Central memory CD8-positive, alpha-beta T cell (primary cell): ENCODE measurements around the gene CAMTA1.

Experiments used
- ATAC-seq: fragments of 150-1000 bp; cut with Tn5 transposase; replicated peaks from 2 replicates; pipeline ENCODE4 v1.10.0; 2022; ENCODE audit warnings: mild to moderate bottlenecking, moderate FRiP score, moderate number of reproducible peaks; ENCODE audit not compliant: poor library complexity, severe bottlenecking; ENCODE audit errors: extremely low read depth
- DNase-seq, 2 donors: peaks; one replicate each; pipeline ENCODE4 v3.0.0; 2021; ENCODE audit warnings: low spot score in 2 of 2
- H3K27ac Mint-ChIP-seq: one replicate; pipeline ENCODE4 v1.8.0; 2022; ENCODE audit warnings: low read depth, mild to moderate bottlenecking, moderate library complexity, mixed read lengths
- H3K27me3 Mint-ChIP-seq: one replicate; pipeline ENCODE4 v1.8.0; 2022; ENCODE audit warnings: mixed read lengths
- H3K36me3 Mint-ChIP-seq: one replicate; pipeline ENCODE4 v1.8.0; 2022; ENCODE audit warnings: mild to moderate bottlenecking, moderate library complexity, mixed read lengths; ENCODE audit not compliant: insufficient read depth
- H3K4me1 Mint-ChIP-seq: one replicate; pipeline ENCODE4 v1.8.0; 2022; ENCODE audit warnings: mixed read lengths
- H3K4me3 Mint-ChIP-seq: one replicate; pipeline ENCODE4 v1.8.0; 2022; ENCODE audit warnings: mild to moderate bottlenecking, moderate library complexity, mixed read lengths
- H3K9me3 Mint-ChIP-seq: one replicate; pipeline ENCODE4 v1.8.0; 2022; ENCODE audit warnings: mixed read lengths

The CAMTA1 gene

DNA sequence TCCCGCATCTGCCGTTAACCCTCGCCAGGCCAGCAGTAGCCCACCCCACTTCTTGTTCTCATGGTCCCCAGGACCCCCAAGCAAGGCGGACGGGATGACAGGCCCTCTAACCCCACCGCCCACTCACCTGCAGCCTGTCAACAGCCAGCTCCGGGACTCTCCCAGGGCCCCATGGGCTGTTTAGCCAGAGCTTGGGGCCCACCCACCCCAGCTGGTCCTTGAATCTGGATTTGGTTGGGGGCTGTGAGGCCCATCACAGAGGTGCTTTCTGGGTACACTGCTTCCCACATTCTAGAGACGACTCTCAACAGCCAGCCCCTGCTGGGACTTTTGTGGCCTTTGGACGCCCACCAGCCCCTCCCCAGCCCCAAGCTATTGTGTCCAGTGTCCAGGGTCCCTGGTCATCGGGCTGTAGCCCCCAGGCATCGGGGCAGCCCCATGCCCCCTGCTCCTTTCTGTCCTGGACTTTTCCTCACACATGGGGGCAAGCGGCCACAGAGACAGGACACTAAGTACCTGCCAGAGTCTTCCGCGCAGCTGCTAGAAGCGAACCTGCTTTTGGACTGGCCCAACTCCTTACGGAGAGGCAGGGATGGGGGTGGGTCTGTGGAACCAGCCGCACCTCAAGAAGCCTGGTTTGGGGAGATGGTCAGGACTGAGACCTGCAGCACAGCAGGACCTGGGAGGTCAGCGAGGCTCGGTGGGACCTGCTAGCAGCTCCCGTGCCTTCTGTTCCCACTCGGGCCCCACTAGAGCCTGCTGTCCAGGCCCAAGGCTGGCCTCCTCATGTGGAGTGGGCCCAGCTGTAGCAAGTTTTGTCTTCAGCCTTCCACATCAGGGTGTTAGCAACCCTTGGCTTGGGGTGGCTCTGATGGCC, 777.7 kb downstream of the CAMTA1 start:
- no peak overlapping the region for H3K4me3 Mint-ChIP-seq
- ATAC-seq (no peak), DNase-seq (no peak)
- H3K36me3 Mint-ChIP-seq: no peaks in the 10 kb centered on the region
- no peak overlapping the region for H3K27ac Mint-ChIP-seq
- H3K4me1 Mint-ChIP-seq: no peaks in the 10 kb centered on the region
- no peaks in the 10 kb centered on the region for H3K9me3 Mint-ChIP-seq
- H3K27me3 Mint-ChIP-seq: peaks cover 15% of the 10 kb centered on the region

DNA sequence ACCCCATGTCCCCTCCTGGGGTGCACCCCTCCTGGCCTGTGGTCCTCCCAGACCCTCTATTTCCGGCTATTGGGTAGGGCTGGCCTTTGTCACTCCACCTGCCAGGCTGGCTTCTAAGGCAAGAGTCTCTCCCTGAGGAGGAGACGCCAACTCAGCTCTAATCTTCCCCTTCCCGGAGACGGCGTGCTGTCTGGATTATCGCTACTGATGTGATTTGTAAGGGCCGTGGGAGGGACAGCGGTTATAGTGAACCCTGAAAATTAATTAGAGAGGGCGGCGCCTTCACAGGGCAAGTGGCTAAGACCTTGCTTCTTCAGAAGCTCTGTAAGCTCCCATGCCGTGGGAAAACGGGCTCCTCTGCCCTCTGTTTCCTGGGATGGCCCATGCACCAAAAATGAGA, 778.9 kb downstream of the CAMTA1 start:
- Mint-ChIP-seq H3K27me3 (peaks cover 15% of the 10 kb centered on the region), H3K36me3 (no peaks in the 10 kb centered on the region), H3K9me3 (no peaks in the 10 kb centered on the region), H3K4me3 (no peak overlapping the region), H3K4me1 (no peaks in the 10 kb centered on the region), H3K27ac (no peak overlapping the region)
- no peak for ATAC-seq
- DNase-seq: no peak

DNA sequence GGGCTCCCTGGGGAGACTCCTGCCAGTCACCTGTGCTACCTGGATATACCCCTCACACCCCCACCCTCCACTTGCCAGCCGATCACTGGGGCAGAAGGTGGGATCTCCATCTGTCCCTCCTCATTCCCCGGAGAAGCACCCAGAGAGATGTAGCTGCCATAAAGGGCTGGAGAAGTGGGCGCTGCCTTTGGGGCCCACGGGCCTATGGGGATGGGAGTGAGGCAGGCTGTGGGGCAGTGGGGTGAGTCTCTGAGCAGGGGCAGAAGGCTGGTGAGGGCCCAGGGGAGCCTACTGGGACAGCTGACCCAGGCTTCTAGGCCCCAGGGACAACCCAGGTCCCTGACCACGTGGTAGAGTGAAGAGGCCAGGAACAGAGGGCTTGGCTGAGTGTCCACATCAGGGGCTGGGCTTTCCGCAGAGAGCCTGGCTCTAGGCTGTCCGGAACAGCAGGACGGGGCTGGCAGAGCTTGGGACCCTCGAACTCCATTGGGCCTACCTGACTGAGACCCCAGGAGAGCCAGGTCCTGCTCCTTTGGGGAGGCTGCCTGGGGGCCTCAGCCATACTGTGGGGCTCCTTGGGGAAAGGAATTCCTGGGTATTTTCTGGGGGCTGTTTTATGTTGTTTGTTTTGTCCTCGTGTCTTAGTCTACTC, 780.0 kb downstream of the CAMTA1 start:
- Mint-ChIP-seq H3K27ac (no peak overlapping the region), H3K9me3 (no peaks in the 10 kb centered on the region), H3K27me3 (peaks cover 9% of the 10 kb centered on the region), H3K4me1 (no peaks in the 10 kb centered on the region), H3K4me3 (no peak overlapping the region), H3K36me3 (no peaks in the 10 kb centered on the region)
- no peak for DNase-seq
- ATAC-seq: no peak

DNA sequence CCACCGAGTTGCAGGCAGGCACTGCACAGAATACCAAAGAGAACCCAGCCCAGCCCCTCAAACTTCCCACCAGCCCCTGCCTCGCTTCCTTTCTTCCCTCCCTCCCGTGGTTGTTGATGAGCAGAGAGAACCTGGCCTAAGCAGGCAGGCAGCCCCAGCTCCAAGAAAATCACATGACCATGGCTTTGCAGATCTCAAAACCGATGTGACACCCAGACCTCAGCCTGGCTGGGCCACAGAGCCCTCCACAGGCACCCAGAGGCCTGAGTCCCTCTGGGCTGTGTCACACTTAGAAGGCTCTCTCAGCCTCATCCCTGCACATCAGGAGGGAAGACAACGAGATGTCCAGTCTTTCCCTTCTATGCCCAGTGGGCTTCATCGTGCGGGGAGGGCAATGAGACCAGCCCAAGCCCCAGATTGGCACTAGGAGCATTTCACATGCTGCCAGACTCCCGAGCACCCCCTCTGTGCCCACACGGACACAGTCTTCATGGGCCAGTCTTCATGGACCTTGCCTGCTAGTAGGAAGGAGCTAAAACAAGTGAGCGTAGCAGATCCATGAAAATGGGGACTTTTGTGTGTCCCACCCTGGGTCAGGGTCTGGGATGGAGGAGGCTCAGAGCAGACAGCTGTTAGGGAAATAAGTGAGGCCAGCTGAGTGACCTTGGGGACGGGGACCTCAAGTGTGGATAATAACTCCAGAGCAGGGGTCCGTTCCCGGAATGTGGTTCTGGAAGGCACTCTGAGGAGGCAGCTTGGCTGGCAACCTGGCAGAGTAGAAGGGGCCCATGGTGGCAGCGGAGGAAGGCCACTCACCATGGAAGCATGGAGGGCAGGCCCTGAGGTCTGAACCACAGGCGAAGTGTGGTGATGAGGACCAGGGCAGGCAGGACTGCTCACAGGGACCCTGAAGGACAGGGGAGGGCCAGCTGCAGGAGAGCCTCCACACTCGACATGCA, 781.4 kb downstream of the CAMTA1 start:
- H3K9me3 Mint-ChIP-seq: no peaks in the 10 kb centered on the region
- no peaks in the 10 kb centered on the region for H3K36me3 Mint-ChIP-seq
- H3K4me1 Mint-ChIP-seq: no peaks in the 10 kb centered on the region
- ATAC-seq (no peak), DNase-seq (no peak)
- H3K4me3 Mint-ChIP-seq: no peak overlapping the region
- H3K27ac Mint-ChIP-seq: no peak overlapping the region
- H3K27me3 Mint-ChIP-seq: no peaks in the 10 kb centered on the region

DNA sequence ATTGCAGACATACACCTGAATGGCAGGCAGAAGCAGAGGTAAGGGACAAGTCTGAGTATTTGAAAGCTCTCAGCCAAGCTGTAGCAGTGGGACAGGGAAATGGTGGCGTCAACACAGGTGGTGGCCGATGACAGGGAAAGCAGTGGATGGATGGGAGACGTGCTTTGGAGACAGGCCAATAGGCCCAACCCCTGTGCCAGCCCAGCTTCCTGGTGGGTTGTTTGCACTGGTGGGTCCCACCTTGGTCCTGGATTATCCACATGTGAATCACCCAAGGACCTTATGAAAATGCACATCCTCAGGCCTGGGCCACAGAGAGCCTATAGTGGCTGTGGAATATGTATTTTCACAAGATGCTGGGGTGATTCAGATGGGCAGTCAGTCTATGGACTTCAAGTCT, 782.1 kb downstream of the CAMTA1 start:
- DNase-seq: no peak

DNA sequence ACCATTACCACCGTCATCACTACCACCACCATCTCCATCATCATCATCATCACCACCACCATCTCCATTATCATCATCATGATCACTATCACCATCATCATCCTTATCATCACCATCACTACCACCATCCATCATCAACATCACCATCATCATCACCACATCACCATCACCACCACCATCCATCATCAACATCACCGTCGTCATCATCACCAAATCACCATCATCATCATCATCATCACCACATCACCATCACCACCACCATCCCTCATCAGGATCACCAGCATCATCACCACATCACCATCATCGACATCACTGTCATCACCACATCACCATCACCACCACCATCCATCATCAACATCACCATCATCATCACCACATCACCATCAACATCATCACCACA, 782.8 kb downstream of the CAMTA1 start:
- Mint-ChIP-seq H3K9me3 (no peaks in the 10 kb centered on the region), H3K36me3 (no peaks in the 10 kb centered on the region), H3K27ac (no peak overlapping the region), H3K27me3 (no peaks in the 10 kb centered on the region), H3K4me3 (no peak overlapping the region), H3K4me1 (no peaks in the 10 kb centered on the region)
- DNase-seq (no peak), ATAC-seq (no peak)

More for the DNA sequence above, 782.1 kb downstream of the CAMTA1 start:
- no peak for ATAC-seq
- Mint-ChIP-seq H3K27ac (no peak overlapping the region), H3K27me3 (no peaks in the 10 kb centered on the region), H3K9me3 (no peaks in the 10 kb centered on the region), H3K36me3 (no peaks in the 10 kb centered on the region), H3K4me1 (no peaks in the 10 kb centered on the region), H3K4me3 (no peak overlapping the region)

DNA sequence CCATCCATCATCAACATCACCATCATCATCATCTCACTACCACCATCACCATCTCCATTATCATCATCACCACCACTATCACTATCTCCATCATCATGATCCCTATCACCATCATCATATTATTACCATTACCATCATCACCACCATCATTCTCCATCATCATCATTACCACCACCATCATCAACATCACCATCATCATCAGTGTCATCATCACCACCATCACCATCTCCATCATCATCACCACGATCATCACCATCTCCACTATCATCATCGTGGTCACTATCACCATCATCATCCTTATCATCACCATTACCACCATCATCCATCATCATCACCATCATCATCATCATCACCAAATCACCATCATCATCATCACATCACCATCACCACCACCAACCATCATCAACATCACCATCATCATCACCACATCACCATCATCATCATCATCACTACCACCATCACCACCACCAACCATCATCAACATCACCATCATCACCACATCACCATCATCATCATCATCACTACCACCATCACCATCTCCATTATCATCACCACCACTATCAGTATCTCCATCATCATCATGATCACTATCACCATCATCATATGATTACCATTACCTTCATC, 783.8 kb downstream of the CAMTA1 start:
- no peaks in the 10 kb centered on the region for H3K9me3 Mint-ChIP-seq
- no peaks in the 10 kb centered on the region for H3K4me1 Mint-ChIP-seq
- DNase-seq (no peak), ATAC-seq (no peak)
- no peaks in the 10 kb centered on the region for H3K27me3 Mint-ChIP-seq
- H3K27ac Mint-ChIP-seq: no peak overlapping the region
- H3K36me3 Mint-ChIP-seq: no peaks in the 10 kb centered on the region
- no peak overlapping the region for H3K4me3 Mint-ChIP-seq

DNA sequence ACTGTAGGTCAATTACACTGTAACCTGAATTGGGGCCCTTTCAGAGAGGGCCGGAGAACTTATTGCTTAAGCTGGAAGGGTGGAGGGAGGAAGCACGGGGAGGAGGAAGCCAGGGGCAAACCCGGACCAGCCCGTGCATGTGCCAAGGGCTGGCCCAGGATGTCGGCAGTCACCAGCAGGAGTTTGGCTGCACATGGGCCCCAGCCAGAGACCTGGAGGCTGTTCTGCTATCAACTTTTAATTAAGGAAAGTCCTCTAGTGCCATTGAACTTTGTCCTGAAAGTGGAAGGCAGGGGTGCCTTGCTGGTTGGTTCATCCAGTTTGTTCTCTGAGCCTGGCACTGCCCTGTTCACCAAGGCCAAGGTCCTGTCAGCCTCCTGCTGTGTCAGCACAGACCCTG, 785.1 kb downstream of the CAMTA1 start:
- ATAC-seq (no peak), DNase-seq (no peak)
- peaks cover 6% of the 10 kb centered on the region for H3K27me3 Mint-ChIP-seq
- H3K4me1 Mint-ChIP-seq: no peaks in the 10 kb centered on the region
- no peaks in the 10 kb centered on the region for H3K36me3 Mint-ChIP-seq
- H3K27ac Mint-ChIP-seq: no peak overlapping the region
- no peaks in the 10 kb centered on the region for H3K9me3 Mint-ChIP-seq
- no peak overlapping the region for H3K4me3 Mint-ChIP-seq

DNA sequence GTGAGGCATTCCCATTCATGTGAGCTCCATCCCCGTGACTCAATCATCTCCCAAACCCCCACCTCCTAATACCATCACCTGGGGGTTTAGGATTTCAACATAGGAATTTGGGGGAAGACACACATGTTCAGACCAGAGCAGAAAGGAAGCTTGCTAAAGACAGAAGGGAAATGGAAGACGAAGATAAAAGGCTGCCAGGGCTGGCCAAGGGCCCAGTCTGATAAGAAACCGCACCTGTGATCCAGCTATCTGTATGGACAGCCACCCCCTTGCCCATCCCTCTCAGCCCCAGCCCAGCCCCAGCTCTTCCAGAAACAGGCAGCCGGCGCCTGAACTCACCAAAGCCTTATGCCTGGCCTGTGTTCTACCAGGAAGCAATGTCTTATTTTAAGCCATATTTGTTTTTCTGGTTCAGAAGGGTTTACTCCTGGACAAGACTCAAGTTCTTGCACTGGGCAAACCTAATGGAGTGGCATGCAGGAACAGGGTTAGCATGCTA, 787.4 kb downstream of the CAMTA1 start:
- ATAC-seq (no peak), DNase-seq (no peak)
- Mint-ChIP-seq H3K27me3 (peaks cover 23% of the 10 kb centered on the region), H3K9me3 (no peaks in the 10 kb centered on the region), H3K4me1 (no peaks in the 10 kb centered on the region), H3K27ac (no peak overlapping the region), H3K36me3 (no peaks in the 10 kb centered on the region), H3K4me3 (no peak overlapping the region)

DNA sequence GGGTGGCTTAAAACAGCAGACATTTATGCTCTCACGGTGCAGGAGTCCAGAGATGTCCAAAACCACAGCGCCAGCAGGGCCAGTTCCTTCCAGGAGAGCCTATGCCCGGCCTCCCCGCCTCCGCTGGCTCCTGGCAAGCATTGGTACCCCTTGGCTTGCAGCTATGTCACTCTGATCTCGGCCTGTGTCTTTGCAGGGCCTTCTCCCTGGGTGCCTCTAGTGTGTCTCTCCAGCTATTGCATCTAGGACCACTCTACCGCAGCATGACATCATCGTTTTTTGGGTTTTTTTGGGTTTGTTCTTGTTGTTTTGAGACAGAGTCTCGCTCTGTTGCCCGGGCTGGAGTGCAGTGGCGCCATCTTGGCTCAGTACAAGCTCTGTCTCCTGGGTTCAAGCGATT, 788.2 kb downstream of the CAMTA1 start:
- Mint-ChIP-seq H3K36me3 (no peaks in the 10 kb centered on the region), H3K27ac (no peak overlapping the region), H3K9me3 (no peaks in the 10 kb centered on the region), H3K4me1 (no peaks in the 10 kb centered on the region), H3K4me3 (no peak overlapping the region), H3K27me3 (peaks cover 27% of the 10 kb centered on the region)
- DNase-seq (no peak), ATAC-seq (no peak)

DNA sequence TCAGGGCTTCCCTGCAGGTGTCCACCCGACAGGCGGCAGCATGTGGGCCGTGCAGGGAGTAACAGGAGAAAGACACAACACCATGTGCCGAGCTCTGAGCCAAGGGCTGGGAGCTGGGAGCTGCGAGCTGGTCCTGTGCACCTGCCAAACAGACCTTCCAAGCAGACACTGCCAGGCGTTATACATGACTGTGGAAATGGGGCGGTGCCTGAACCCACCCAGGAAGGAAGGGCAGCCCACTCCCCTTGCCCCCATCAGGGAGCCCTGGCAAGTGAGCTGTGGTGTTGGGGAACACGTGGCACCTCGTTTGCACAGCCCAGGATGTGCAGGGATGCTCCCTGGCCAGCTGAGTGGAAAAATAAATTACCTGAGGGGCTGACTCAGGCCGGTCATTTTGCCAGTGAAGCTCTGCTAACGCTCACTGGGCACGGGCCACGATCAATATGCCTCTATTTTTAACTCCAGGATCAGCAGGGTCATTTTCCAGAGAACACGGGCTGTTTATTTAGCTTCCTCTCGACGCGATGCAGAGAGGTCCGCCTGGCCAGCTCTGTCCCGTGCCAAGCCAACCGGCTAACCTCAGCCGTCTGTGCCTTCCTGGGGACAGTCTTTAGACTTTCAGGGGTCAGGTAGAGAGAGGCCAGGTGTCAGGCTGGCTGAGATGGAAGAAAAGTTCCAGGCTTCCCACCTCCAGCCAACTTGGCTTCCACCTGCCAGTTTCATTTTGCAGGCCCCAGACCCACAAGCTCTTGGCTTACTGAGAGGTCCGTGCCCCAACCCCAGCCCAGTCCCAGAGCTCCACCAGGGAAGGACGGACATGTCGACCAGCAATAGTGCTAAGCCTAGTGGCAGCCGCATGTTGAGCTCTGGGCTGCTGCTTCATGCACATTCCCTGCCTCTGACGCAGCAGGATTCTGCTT, 789.1 kb downstream of the CAMTA1 start:
- no peaks in the 10 kb centered on the region for H3K4me1 Mint-ChIP-seq
- H3K27ac Mint-ChIP-seq: no peak overlapping the region
- no peak overlapping the region for H3K4me3 Mint-ChIP-seq
- ATAC-seq (no peak), DNase-seq (no peak)
- H3K27me3 Mint-ChIP-seq: peaks cover 32% of the 10 kb centered on the region
- no peaks in the 10 kb centered on the region for H3K36me3 Mint-ChIP-seq
- no peaks in the 10 kb centered on the region for H3K9me3 Mint-ChIP-seq
